ENCODE data around the gene LRP1.

Gene LRP1

GRCh38 chr12:57178213-57178612, 49.9 kb downstream of the LRP1 start:
- FAIRE-seq: no peak

- no peak for FAIRE-seq
Observed at GRCh38 chr12:57179331-57180086, 51.2 kb downstream of the LRP1 start.

- FAIRE-seq: no peak
Observed at GRCh38 chr12:57180321-57180989, 52.2 kb downstream of the LRP1 start.

- no peak for FAIRE-seq
Observed at GRCh38 chr12:57181072-57181471, 52.8 kb downstream of the LRP1 start.

- no peak for FAIRE-seq
Observed at GRCh38 chr12:57181561-57182155, 53.4 kb downstream of the LRP1 start.

- no peak for FAIRE-seq
Observed at GRCh38 chr12:57182918-57183575, 54.8 kb downstream of the LRP1 start.

GRCh38 chr12:57183939-57184725, 55.8 kb downstream of the LRP1 start:
- no peak for FAIRE-seq

GRCh38 chr12:57185403-57185802, 57.1 kb downstream of the LRP1 start:
- no peak for FAIRE-seq

GRCh38 chr12:57185906-57186508, 57.7 kb downstream of the LRP1 start:
- FAIRE-seq: no peak

- no peak for FAIRE-seq
Observed at GRCh38 chr12:57187222-57188089, 59.2 kb downstream of the LRP1 start.

GRCh38 chr12:57188090-57188425, 59.8 kb downstream of the LRP1 start:
- no peak for FAIRE-seq

GRCh38 chr12:57190037-57190436, 61.8 kb downstream of the LRP1 start:
- FAIRE-seq: no peak

GRCh38 chr12:57190821-57191220, 62.5 kb downstream of the LRP1 start:
- no peak for FAIRE-seq

- no peak for FAIRE-seq
Observed at GRCh38 chr12:57191410-57191809, 63.1 kb downstream of the LRP1 start.

- FAIRE-seq: no peak
Observed at GRCh38 chr12:57192920-57193319, 64.6 kb downstream of the LRP1 start.

- FAIRE-seq: no peak
Observed at GRCh38 chr12:57193706-57194245, 65.5 kb downstream of the LRP1 start.

GRCh38 chr12:57194253-57194652, 66.0 kb downstream of the LRP1 start:
- no peak for FAIRE-seq

GRCh38 chr12:57195186-57195585, 66.9 kb downstream of the LRP1 start:
- no peak for FAIRE-seq

- no peak for FAIRE-seq
Observed at GRCh38 chr12:57195611-57196371, 67.5 kb downstream of the LRP1 start.

GRCh38 chr12:57196439-57196838, 68.2 kb downstream of the LRP1 start:
- no peak for FAIRE-seq

All from colon (tissue), 2 donors.